Spleen (tissue), 11 donors: ENCODE results near the gene ZNF280D. TPM values are rescaled to one million over a fixed set of nuclear protein-coding genes. Genes with fewer than 3 reads are reported as not detected.
A peak's percentile ranks its signal among the peaks of the same experiment; 100 is the strongest.

ENCODE experiments used
- DNase-seq: peaks from one replicate; pipeline ENCODE4 v3.0.0-alpha.2; 2020
- H3K27ac ChIP-seq, 8 donors: fragments of 200-600 bp; sonication (generic) in 7 of 8; 1 replicate in 4 of 8; 2 replicates in 4 of 8; pipeline versions ENCODE4 v1.5.0 to v1.8.0; 2016 to 2021; ENCODE audit warnings: inconsistent platforms in 4 of 8, mild to moderate bottlenecking in 4 of 8, moderate library complexity in 1 of 8
- H3K27me3 ChIP-seq, 7 donors: fragments of 200-600 bp; sonication (generic) in 6 of 7; replicated peaks in 1 of 7; 1 replicate in 4 of 7; 2 replicates in 3 of 7; pipeline versions ENCODE4 v1.5.0 to v1.8.0; 2016 to 2021; ENCODE audit warnings: inconsistent platforms in 3 of 7, mild to moderate bottlenecking in 1 of 7
- H3K36me3 ChIP-seq, 6 donors: fragments of 200-600 bp; sonication (generic) in 5 of 6; 1 replicate in 4 of 6; 2 replicates in 2 of 6; pipeline versions ENCODE4 v1.5.0 to v1.8.0; 2016 to 2021; ENCODE audit warnings: inconsistent platforms in 2 of 6
- H3K4me1 ChIP-seq, 6 donors: fragments of 200-600 bp; sonication (generic) in 5 of 6; 1 replicate in 3 of 6; 2 replicates in 3 of 6; pipeline versions ENCODE4 v1.5.0 to v1.8.0; 2016 to 2021; ENCODE audit warnings: inconsistent platforms in 3 of 6
- H3K4me3 ChIP-seq, 8 donors: fragments of 200-600 bp; sonication (generic) in 7 of 8; 1 replicate in 4 of 8; 2 replicates in 4 of 8; pipeline versions ENCODE4 v1.5.0 to v1.8.0; 2016 to 2021; ENCODE audit warnings: inconsistent platforms in 4 of 8, mild to moderate bottlenecking in 4 of 8, moderate library complexity in 2 of 8
- H3K9me3 ChIP-seq, 8 donors: fragments of 200-600 bp; sonication (generic) in 7 of 8; 1 replicate in 4 of 8; 2 replicates in 4 of 8; pipeline versions ENCODE4 v1.5.0 to v1.8.0; 2016 to 2021; ENCODE audit warnings: inconsistent platforms in 4 of 8
- CTCF ChIP-seq, 11 experiments: fragments of 200-600 bp in 7 of 11; fragments of 450-650 bp in 4 of 11; sonication (generic) in 4 of 11; IDR thresholded peaks in 8 of 11; conservative IDR thresholded peaks in 3 of 11; 1 replicate in 7 of 11; 2 replicates in 4 of 11; pipeline versions ENCODE4 v1.4.0 to v1.8.0; 2016 to 2021; ENCODE audit warnings: antibody characterized with exemption in 11 of 11, inconsistent platforms in 4 of 11, mild to moderate bottlenecking in 1 of 11
- POLR2A ChIP-seq, 3 donors: fragments of 450-650 bp; IDR thresholded peaks; one replicate each; pipeline ENCODE4 v1.5.1; 2017; ENCODE audit warnings: antibody characterized with exemption in 3 of 3, mild to moderate bottlenecking in 1 of 3
- POLR2AphosphoS5 ChIP-seq, 3 donors: sonication (generic); formaldehyde crosslinking; IDR thresholded peaks; one replicate each; pipeline ENCODE4 v1.5.1; 2017; ENCODE audit warnings: antibody characterized with exemption in 3 of 3
- WGBS, 5 donors: extraction: QIAGEN DNeasy Blood & Tissue Kit in 3 of 5; methylation state at CpG; one replicate each; pipeline versions ENCODE4 v1.1.5 to v1.1.7; 2013 to 2018; 5-methylcytosine and 5-hydroxymethylcytosine counted together
- intact Hi-C: fragments of 100-400 bp; cut with DNase I; formaldehyde crosslinking; loops from one replicate; pipeline ENCODE4 v1.15.0; 2023; ENCODE audit warnings: low total_unique reads
- polyA plus RNA-seq, 3 donors: library from polyadenylated mRNA; stranded (reverse); fragments of 200-250 nt; gene quantifications; one replicate each; pipeline ENCODE4 v1.2.1, GENCODE V29; 2013
- total RNA-seq, 7 donors: library from RNA; depleted of rRNA in 3 of 7; stranded (reverse); fragments of >200 nt in 3 of 7; fragmentation: NEBNext Ultra II Directional in 4 of 7; extraction: Animal tissue kit (Norgen Biotek cat#: 25700) in 4 of 7; gene quantifications; one replicate each; pipeline versions ENCODE4 v1.1.0 to v1.2.1, GENCODE V29; 2016 to 2021
- donor health status: healthy with polysubstance abuse.
- donor health status: DM: no; HTN: no; CAD: no; lungs with moderate emphysema.
- donor health status: DM: no; HTN: no; CAD: no.
- donor health status: Bipolar disorder and iron deficiency.
- donor health status: healthy.
- donor health status: DM: no; HTN: no; CAD: no.
- donor health status: DM: yes; HTN: yes; CAD: no.

Gene ZNF280D
- total and polyA plus RNA-seq, 10 donors, result 15.5 to 71.3 (median 44.4) TPM

DNA sequence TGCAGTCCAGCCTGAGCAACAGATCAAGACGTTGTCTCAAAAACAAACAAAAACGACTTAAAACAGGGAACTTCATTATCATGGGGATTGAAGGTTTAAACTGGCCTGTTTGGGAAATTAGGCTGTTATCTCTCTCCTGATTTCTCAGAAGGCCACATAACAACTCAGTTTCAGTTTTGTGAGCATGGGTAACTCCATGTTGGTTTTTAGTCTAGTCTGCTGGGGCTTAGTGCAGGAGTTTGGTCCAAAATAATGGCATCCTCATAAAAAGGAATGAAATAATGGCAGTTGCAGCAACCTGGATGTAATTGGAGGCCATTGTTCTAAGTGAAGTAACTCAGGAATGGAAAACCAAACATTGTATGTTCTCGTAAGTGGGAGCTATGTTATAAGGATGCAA, 2.3 kb upstream of the ZNF280D start:
- TF ChIP-seq POLR2A (IDR thresholded peaks at IDR 0.05), result no peak
- TF ChIP-seq POLR2AphosphoS5 (IDR thresholded peaks at IDR 0.05), result no peak
- TF ChIP-seq CTCF (IDR thresholded peaks at IDR 0.05 in 8 of 11, conservative IDR thresholded peaks at IDR 0.05 in 3 of 11), result no peak

GRCh38 chr15:56734013-56734635, 815 bp upstream of the ZNF280D start:
- Histone ChIP-seq H3K4me3 (peak overlapping the region in 5 of 8 donors; percentile 56 to 85 (median 62)), H3K36me3 (no peaks in the 10 kb centered on the region), H3K27ac (peak overlapping the region in 7 of 8 donors; percentile 92 to 97 (median 94)), H3K27me3 (no peaks in the 10 kb centered on the region), H3K4me1 (peaks cover 23 to 46% (median 39%) of the 10 kb centered on the region in 6 donors), H3K9me3 (peaks cover 0 to 12% (median 4%) of the 10 kb centered on the region in 8 donors)
- no peak for DNase-seq
- 91 to 94% (median 92%) methylated on average over 9 of the region's 9 CpGs for WGBS, 5 donors
- intact Hi-C loops, result no loop called here
- TF ChIP-seq POLR2AphosphoS5 (IDR thresholded peaks at IDR 0.05), result no peak
- no peak for TF ChIP-seq POLR2A (IDR thresholded peaks at IDR 0.05)
- no peak for TF ChIP-seq CTCF (IDR thresholded peaks at IDR 0.05 in 8 of 11, conservative IDR thresholded peaks at IDR 0.05 in 3 of 11)

More for the DNA sequence above, 2.3 kb upstream of the ZNF280D start:
- H3K27me3 ChIP-seq, result no peaks in the 10 kb centered on the region
- no peak overlapping the region for H3K4me3 ChIP-seq
- no peak for DNase-seq
- 60 to 67% (median 62%) methylated on average over 3 of the region's 3 CpGs for WGBS, 5 donors
- H3K27ac ChIP-seq, result no peak overlapping the region
- H3K4me1 ChIP-seq, result peaks cover 18 to 31% (median 25%) of the 10 kb centered on the region in 6 donors
- H3K36me3 ChIP-seq, result no peaks in the 10 kb centered on the region
- intact Hi-C loops, result no loop called here
- H3K9me3 ChIP-seq, result peaks cover 0 to 12% (median 4%) of the 10 kb centered on the region in 8 donors

GRCh38 chr15:56732886-56733135, 498 bp downstream of the ZNF280D start:
- Histone ChIP-seq H3K9me3 (peaks cover 0 to 12% (median 4%) of the 10 kb centered on the region in 8 donors), H3K36me3 (no peaks in the 10 kb centered on the region), H3K27me3 (no peaks in the 10 kb centered on the region), H3K4me1 (peaks cover 23 to 59% (median 46%) of the 10 kb centered on the region in 6 donors), H3K4me3 (peak overlapping the region; percentile 54 to 85 (median 62)), H3K27ac (peak overlapping the region; percentile 84 to 97 (median 94))
- TF ChIP-seq POLR2AphosphoS5 (IDR thresholded peaks at IDR 0.05), result no peak
- no peak for TF ChIP-seq POLR2A (IDR thresholded peaks at IDR 0.05)
- no peak for TF ChIP-seq CTCF (IDR thresholded peaks at IDR 0.05 in 8 of 11, conservative IDR thresholded peaks at IDR 0.05 in 3 of 11)
- DNase-seq, result no peak
- intact Hi-C loops, result no loop called here
- WGBS, 5 donors, result 0 to 1% (median 1%) methylated on average over 8 of the region's 8 CpGs

GRCh38 chr15:56732135-56732885, 999 bp downstream of the ZNF280D start:
- intact Hi-C loops, result no loop called here
- TF ChIP-seq CTCF (IDR thresholded peaks at IDR 0.05 in 8 of 11, conservative IDR thresholded peaks at IDR 0.05 in 3 of 11) (no peak), POLR2AphosphoS5 (IDR thresholded peaks at IDR 0.05) (no peak), POLR2A (IDR thresholded peaks at IDR 0.05) (no peak)
- peaks cover 23 to 64% (median 49%) of the 10 kb centered on the region in 6 donors for H3K4me1 ChIP-seq
- peak overlapping the region; percentile 84 to 97 (median 94) for H3K27ac ChIP-seq
- H3K9me3 ChIP-seq, result peaks cover 0 to 12% (median 4%) of the 10 kb centered on the region in 8 donors
- DNase-seq, result no peak
- WGBS, 5 donors, result 8 to 13% (median 10%) methylated on average over 12 of the region's 12 CpGs
- peak overlapping the region; percentile 54 to 85 (median 62) for H3K4me3 ChIP-seq
- H3K27me3 ChIP-seq, result no peaks in the 10 kb centered on the region
- H3K36me3 ChIP-seq, result peaks cover 0 to under 1% (median 0%) of the 10 kb centered on the region in 6 donors
